Left renal pelvis (tissue), 4 donors: ENCODE results near the gene ELOB. TPM values are rescaled to one million over a fixed set of nuclear protein-coding genes. Genes with fewer than 3 reads are reported as not detected.

Experiments used
- DNase-seq, 4 donors: peaks; one replicate each; pipeline ENCODE4 v3.0.0-alpha.2; 2013; ENCODE audit warnings: low read depth in 4 of 4, low spot score in 3 of 4
- polyA plus RNA-seq, 4 donors: library from polyadenylated mRNA; unstranded; fragments of 120-200 nt; gene quantifications; one replicate each; pipeline ENCODE4 v1.2.1, GENCODE V29; 2013; ENCODE audit not compliant: insufficient read length in 4 of 4

Gene ELOB
- polyA plus RNA-seq, result 100 to 1,000 TPM; 211 to 300 (median 224) TPM

GRCh38 chr16:2777231-2777902 is at the start of gene ELOB:
ELOB (minus strand) TSS chr16:2777280; CDS start chr16:2777239, 41 bp downstream.
- peak; percentile 74 to 79 (median 78) for DNase-seq

- DNase-seq, result no peak
These were observed 48.8 kb upstream of the ELOB start for GRCh38 chr16:2825906-2826305.

DNA sequence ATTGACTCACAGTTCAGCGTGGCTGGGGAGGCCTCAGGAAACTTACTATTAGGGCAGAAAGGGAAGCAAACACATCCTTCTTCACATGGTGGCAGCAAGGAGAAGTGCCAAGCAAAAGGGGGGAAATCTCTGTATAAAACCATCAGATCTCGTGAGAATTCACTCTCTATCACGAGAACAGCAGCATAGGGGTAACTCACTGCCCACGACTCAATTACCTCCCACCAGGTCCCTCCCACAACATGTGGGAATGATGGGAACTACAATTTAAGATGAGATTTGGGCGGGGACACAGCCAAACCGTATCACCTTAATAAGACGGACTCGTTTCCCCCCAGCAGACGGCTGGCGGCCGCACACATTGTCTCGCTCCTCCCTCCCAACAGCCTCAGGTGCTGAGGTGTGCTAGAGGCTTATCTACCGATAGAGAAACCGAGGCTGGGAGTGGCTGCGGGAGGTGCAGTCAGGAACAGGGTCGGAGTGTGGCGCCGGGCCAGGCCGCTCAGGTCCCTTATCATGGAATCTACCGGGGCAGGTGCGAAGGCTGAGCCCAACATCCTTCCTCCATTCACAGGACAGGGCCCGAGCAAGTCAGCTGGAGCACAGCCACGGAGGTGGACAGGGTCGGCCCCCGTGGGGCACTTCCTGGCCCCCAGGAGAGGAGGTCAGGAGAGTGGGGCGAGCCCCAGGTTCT is 48.1 kb upstream of the ELOB start:
- no peak for DNase-seq

GRCh38 chr16:2824626-2825025 is 47.5 kb upstream of the ELOB start:
- no peak for DNase-seq

GRCh38 chr16:2822496-2822895 is 45.4 kb upstream of the ELOB start:
- no peak for DNase-seq

GRCh38 chr16:2822158-2822495 is 45.0 kb upstream of the ELOB start:
- DNase-seq, result no peak

- no peak for DNase-seq
These were observed 44.5 kb upstream of the ELOB start for GRCh38 chr16:2821487-2822157.

- no peak for DNase-seq
These were observed 43.9 kb upstream of the ELOB start for GRCh38 chr16:2820836-2821486.

GRCh38 chr16:2819939-2820835 is 43.1 kb upstream of the ELOB start:
- no peak for DNase-seq

DNA sequence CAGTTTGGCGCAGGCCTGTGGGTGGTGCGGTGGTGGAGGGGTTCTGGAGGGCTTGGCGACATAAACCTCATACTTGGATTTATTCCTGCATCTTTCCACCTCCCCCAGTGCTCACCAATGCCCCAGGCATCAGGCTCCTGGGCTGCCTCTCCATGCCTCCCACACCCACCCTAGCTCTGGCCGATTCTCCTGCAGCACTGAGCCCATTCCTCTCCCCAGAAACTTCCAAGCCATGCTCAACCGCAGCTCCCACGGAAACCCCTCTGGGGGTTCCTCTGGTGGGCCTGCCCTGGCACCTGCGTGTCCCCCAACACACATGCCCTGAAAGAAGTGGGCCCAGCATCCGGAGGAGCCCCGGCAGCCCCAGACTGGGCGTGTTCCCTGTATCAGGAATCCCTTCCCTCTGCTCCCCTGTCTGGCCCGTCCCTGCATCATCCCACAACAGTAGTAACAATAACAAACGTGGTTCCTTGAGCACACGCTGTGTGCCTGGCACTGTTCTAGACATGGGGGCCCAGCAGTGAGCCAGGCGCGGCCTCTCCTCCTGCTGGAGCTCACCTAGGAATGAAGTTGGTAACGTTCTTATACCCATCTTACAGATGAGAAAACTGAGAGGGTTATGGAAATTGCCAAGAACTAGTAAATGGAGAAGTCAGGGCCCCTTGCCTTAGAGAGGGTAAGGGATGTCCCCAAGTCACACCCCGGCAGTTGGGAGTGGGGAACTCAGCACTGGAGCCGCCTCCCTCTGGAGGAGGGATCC is 42.3 kb upstream of the ELOB start:
- DNase-seq, result no peak

GRCh38 chr16:2818272-2818876 is 41.3 kb upstream of the ELOB start:
- DNase-seq, result no peak

- DNase-seq, result no peak
These were observed 40.5 kb upstream of the ELOB start for GRCh38 chr16:2817340-2818271.

DNA sequence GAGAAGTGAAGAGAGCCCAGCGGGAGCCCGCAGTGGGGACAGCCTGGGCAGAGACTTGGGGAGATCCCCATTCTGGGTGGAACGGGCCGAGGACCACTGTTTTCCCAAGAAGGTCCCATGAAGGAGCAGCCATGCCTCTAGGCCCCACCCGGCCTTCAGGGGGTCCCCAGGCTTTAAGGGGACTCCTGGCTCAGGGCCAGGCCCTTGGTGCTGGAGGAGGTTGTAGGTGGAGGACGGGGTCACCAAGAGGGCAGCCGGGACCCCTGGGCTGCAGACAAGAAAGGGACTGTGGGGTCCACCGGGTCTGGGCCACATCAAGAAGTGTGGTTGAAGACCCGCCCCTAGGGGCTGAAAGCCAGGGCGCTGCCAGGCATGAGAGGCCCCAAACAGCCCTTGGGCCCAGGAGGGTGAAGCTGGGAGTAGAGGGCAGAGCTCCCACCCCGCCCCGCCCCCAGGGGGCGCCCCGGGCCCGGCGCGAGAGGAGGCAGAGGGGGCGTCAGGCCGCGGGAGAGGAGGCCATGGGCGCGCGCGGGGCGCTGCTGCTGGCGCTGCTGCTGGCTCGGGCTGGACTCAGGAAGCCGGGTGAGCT is 39.8 kb upstream of the ELOB start, which contains the start of gene PRSS21:
PRSS21 (plus strand) TSS at position 487 of the 589 bp plus-strand sequence; CDS start at position 519, 32 bp downstream.
- DNase-seq, result no peak

DNA sequence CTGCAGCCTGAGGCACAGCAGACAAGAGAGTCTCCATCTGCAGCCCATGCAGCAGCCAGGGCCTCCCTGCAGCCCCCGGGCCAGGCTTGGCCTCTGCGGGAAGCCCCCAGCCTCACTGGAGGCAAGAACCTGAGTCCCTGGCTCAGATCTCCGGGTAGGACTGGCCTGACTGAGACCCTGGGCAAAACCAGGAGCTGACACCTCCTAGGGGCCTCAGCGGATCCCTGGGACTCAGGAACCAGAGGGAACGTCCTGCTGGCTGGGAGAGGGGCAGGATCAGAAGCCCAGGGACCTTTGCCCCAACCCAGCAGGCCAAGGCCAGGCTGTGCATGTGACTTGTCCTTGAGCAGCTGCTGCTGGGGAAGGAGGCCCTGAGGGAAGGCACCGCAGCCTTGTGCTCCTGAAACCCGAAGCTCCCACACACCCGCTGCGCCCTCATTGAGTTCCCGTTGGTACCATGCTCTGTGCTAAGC is 38.3 kb upstream of the ELOB start:
- DNase-seq, result no peak

- DNase-seq, result no peak
These were observed 37.6 kb upstream of the ELOB start for GRCh38 chr16:2814551-2815298.

DNA sequence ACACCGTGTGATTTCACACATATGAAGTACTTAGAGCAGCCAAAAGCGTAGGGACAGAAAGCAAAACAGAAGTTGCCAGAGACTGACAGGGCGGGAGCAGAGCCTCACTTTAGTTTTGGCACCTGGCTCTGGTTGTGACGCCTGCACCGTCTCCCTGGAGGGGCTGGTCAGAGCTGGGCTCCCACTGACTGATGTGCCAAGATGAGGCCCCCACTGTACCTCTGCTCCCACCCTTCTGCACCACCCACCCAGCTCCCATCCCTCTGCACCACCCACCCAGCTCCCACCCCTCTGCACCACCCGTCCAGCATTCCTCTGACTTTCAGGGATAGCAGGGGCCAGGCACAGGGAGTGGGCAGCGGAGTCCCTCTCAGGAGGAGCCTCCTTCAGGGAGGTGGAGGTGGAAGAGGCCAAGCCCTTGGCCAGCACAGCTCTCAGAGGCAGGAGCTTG is 36.7 kb upstream of the ELOB start:
- no peak for DNase-seq
